ENCODE results near the gene DISC1. TPM values are rescaled to one million over a fixed set of nuclear protein-coding genes. Genes with fewer than 3 reads are reported as not detected.
A peak's percentile ranks its signal among the peaks of the same experiment; 100 is the strongest.

DISC1 gene
- total RNA-seq, 1 donor from 2014 or later = 13.6 TPM

DNA sequence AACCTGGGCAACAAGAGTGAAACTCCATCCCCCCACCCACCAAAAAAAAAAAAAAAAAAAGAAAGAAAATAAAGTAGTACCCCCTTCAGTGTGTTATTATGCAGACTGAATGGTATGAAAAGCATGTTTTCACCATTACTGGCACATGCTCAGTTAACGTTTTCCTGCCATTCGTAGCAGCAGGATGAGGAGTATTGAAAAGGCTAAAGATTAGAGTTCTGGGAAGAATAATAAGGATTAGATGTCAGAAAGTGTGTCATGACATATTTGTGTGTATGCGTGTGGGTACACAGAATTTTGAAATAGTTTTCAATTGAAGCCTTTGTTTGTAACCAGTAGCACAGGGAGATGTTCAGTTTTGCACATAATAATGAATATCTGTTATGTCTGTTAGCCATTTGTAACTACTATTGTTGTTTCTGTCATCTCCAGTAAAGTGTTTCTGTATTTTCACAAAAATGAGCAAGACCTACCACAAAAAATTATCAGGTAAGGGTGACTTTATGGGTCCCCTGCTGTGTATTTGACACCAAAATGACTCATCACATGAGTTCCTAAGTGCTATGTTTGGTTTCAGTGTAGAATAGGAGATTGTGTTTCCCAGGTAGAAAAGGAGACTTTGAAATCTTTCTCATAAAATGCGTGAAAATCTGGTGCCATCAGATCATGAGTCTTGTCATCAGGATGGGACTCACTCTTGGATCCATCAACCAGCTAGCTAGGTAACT, 358.9 kb downstream of the DISC1 start:
- Histone ChIP-seq H3K27me3 (ENCODE audit: low read depth) (no peaks in the 10 kb centered on the region), H3K9me3 (no peaks in the 10 kb centered on the region), H3K4me1 (no peaks in the 10 kb centered on the region), H3K4me3 (no peak overlapping the region), H3K27ac (no peak overlapping the region), H3K36me3 (no peaks in the 10 kb centered on the region)
- no peak for TF ChIP-seq CTCF (IDR thresholded peaks at IDR 0.05)
- intact Hi-C loops (cut with DNase I) = no loop called here
- ATAC-seq (no peak), DNase-seq (no peak)

DNA sequence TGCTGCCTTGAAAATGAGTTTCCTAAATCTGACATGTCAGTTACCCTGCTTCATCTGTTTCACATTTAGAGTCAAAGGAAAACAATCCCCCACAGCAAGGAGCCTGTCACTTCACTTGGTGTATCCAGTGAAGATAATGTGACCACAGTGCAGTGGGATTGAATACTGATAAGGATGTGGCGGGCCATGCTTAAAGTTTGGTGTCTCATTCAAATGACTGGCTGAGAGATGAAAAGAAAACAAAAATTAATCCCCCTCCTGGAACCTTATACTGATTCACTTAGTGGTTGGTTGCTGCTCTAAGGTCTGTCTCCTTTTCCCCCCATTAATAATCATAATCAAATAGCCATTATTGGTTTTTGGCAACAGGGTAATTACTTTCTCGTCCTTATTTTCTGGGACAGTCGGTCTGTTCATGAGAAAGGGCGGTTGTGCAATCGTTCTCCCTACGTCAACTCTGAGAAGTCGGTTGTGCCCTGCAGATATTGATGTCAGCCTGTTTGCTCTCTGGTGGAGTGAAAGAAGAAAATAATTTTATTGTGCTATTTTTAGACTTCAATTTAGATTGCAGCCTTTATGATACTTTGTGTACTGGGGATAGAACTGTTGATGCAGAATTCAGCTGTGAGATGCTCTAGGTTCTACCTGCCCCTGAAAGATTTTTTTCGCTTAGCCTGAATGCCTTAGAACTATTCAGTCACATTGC, 360.2 kb downstream of the DISC1 start:
- H3K27ac ChIP-seq = no peak overlapping the region
- no peaks in the 10 kb centered on the region for H3K9me3 ChIP-seq
- TF ChIP-seq CTCF (IDR thresholded peaks at IDR 0.05) = no peak
- ATAC-seq (no peak), DNase-seq (no peak)
- no peaks in the 10 kb centered on the region for H3K4me1 ChIP-seq
- H3K27me3 ChIP-seq (ENCODE audit: low read depth) = no peaks in the 10 kb centered on the region
- intact Hi-C loops (cut with DNase I) = no loop called here
- no peaks in the 10 kb centered on the region for H3K36me3 ChIP-seq
- H3K4me3 ChIP-seq = no peak overlapping the region

DNA sequence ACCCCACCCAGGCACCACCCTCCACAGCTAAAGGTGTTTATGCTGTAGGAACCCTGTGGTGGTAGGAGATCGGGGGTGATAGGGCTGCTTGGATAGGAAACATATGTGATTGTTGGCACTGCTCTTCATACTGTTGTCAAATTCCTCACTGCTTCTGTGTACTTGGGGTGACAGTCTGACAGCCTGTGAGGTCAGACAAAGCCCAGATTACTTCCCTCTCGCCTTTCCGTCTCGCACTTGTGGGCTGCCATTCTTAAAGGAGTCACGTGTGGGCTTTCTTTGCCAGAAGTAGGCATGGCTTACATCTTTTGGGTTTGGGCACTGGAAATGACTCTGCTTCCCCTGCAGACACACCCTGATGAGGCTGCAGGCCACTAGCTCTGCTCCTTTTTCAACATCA, 363.8 kb downstream of the DISC1 start:
- TF ChIP-seq CTCF (IDR thresholded peaks at IDR 0.05) = no peak
- Histone ChIP-seq H3K4me3 (no peak overlapping the region), H3K36me3 (no peaks in the 10 kb centered on the region), H3K4me1 (no peaks in the 10 kb centered on the region), H3K27ac (no peak overlapping the region), H3K27me3 (ENCODE audit: low read depth) (no peaks in the 10 kb centered on the region), H3K9me3 (no peaks in the 10 kb centered on the region)
- intact Hi-C loops (cut with DNase I) = no loop called here
- no peak for DNase-seq
- peak; percentile 31 to 63 for ATAC-seq

- intact Hi-C loops (cut with DNase I) = no loop called here
- ATAC-seq (no peak), DNase-seq (no peak)
- Histone ChIP-seq H3K9me3 (no peaks in the 10 kb centered on the region), H3K27ac (no peak overlapping the region), H3K27me3 (ENCODE audit: low read depth) (no peaks in the 10 kb centered on the region), H3K36me3 (no peaks in the 10 kb centered on the region), H3K4me1 (no peaks in the 10 kb centered on the region), H3K4me3 (no peak overlapping the region)
- TF ChIP-seq CTCF (IDR thresholded peaks at IDR 0.05) = no peak
Measured at GRCh38 chr1:231991231-231991630, 364.6 kb downstream of the DISC1 start.

GRCh38 chr1:231993968-231994455, 367.4 kb downstream of the DISC1 start:
- Histone ChIP-seq H3K27me3 (ENCODE audit: low read depth) (no peaks in the 10 kb centered on the region), H3K4me1 (no peaks in the 10 kb centered on the region), H3K9me3 (no peaks in the 10 kb centered on the region), H3K27ac (no peak overlapping the region), H3K4me3 (no peak overlapping the region), H3K36me3 (no peaks in the 10 kb centered on the region)
- ATAC-seq (no peak), DNase-seq (no peak)
- intact Hi-C loops (cut with DNase I) = no loop called here
- no peak for TF ChIP-seq CTCF (IDR thresholded peaks at IDR 0.05)

All from lower lobe of right lung (tissue), 2 donors.